Stimulated activated naive CD8-positive, alpha-beta T cell treated with anti-CD3 and anti-CD28 coated beads, Interleukin-15, amount 100 ng/mL, for 72 hours (primary cell): Measurements from ENCODE around the gene UVSSA.

Experiments used
- ATAC-seq: fragments of 150-1000 bp; cut with Tn5 transposase; 2 replicates; pipeline ENCODE4 v1.10.0; 2021; ENCODE audit warnings: mild to moderate bottlenecking, moderate library complexity
- DNase-seq, 2 donors: peaks; one replicate each; pipeline ENCODE4 v3.0.0; 2021 to 2022
- H3K27ac Mint-ChIP-seq, 2 donors: one replicate each; pipeline ENCODE4 v1.8.0; 2022; ENCODE audit warnings: mild to moderate bottlenecking in 2 of 2, mixed read lengths in 2 of 2, moderate library complexity in 2 of 2
- H3K27me3 Mint-ChIP-seq: one replicate; pipeline ENCODE4 v1.8.0; 2022; ENCODE audit warnings: mixed read lengths
- H3K4me1 Mint-ChIP-seq: one replicate; pipeline ENCODE4 v1.8.0; 2022; ENCODE audit warnings: mild to moderate bottlenecking, mixed read lengths
- H3K4me3 Mint-ChIP-seq, 2 donors: one replicate each; pipeline ENCODE4 v1.8.0; 2022; ENCODE audit warnings: mild to moderate bottlenecking in 2 of 2, mixed read lengths in 2 of 2, moderate library complexity in 1 of 2
- H3K9me3 Mint-ChIP-seq, 2 donors: one replicate each; pipeline ENCODE4 v1.8.0; 2022; ENCODE audit warnings: mixed read lengths in 2 of 2

Gene UVSSA

DNA sequence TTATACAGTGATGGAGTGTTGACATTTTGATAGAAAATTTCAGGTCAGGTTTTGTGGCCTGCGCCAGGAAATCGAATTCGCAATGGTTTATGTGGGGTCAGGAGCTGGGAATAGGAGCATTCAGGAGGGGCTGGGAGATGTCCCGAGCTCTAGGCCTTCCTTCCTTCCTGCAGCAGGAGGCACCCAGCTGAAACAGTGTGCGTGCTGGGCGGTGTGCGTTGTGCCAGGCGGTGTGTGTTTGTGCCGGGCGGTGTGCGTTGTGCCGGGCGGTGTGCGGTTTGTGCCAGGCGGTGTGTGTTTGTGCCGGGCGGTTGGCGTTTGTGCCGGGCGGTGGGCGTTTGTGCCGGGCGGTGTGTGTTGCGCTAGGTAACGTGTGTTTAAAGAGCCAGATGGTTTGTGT, 1.7 kb downstream of the UVSSA start:
- H3K27ac Mint-ChIP-seq, result peak overlapping the region in 1 of 2 donors; percentile 13
- DNase-seq, result no peak
- H3K27me3 Mint-ChIP-seq, result no peaks in the 10 kb centered on the region
- H3K4me3 Mint-ChIP-seq, result no peak overlapping the region
- ATAC-seq, result no peak
- peaks cover 57% of the 10 kb centered on the region for H3K4me1 Mint-ChIP-seq
- no peaks in the 10 kb centered on the region for H3K9me3 Mint-ChIP-seq

GRCh38 chr4:1349359-1350168, 2.6 kb downstream of the UVSSA start:
- Mint-ChIP-seq H3K27me3 (no peaks in the 10 kb centered on the region), H3K9me3 (no peaks in the 10 kb centered on the region), H3K27ac (no peak overlapping the region), H3K4me1 (peaks cover 54% of the 10 kb centered on the region), H3K4me3 (no peak overlapping the region)
- ATAC-seq, result no peak
- DNase-seq, result no peak

DNA sequence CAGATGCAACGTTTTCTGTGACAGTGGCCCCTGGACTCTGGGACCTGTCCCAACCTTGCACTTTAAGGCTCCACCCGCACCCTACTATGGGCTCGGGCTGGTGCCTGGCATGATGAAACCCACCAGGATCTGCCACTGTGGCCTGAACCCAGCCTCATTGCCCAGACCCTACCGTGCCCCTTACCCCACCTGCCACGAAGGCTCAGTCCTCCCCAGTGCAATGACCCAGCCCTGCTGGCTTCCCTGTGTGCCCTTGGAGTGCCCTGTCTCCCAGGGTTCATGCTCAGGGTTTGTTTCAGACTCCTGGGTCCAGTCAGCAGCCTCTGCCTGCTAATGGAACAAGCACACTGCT, 3.1 kb downstream of the UVSSA start:
- no peak overlapping the region for H3K27ac Mint-ChIP-seq
- no peak overlapping the region for H3K4me3 Mint-ChIP-seq
- ATAC-seq (no peak), DNase-seq (no peak)
- no peaks in the 10 kb centered on the region for H3K9me3 Mint-ChIP-seq
- H3K4me1 Mint-ChIP-seq, result peaks cover 48% of the 10 kb centered on the region
- no peaks in the 10 kb centered on the region for H3K27me3 Mint-ChIP-seq

GRCh38 chr4:1351854-1352566, 5.0 kb downstream of the UVSSA start:
- H3K4me3 Mint-ChIP-seq, result no peak overlapping the region
- ATAC-seq (peak; percentile 51), DNase-seq (peak; percentile 88 to 89)
- no peaks in the 10 kb centered on the region for H3K9me3 Mint-ChIP-seq
- peaks cover 39% of the 10 kb centered on the region for H3K4me1 Mint-ChIP-seq
- H3K27ac Mint-ChIP-seq, result peak overlapping the region in 1 of 2 donors; percentile 82
- no peaks in the 10 kb centered on the region for H3K27me3 Mint-ChIP-seq

- no peaks in the 10 kb centered on the region for H3K27me3 Mint-ChIP-seq
- H3K4me1 Mint-ChIP-seq, result peaks cover 39% of the 10 kb centered on the region
- DNase-seq, result no peak
- H3K9me3 Mint-ChIP-seq, result no peaks in the 10 kb centered on the region
- no peak for ATAC-seq
- no peak overlapping the region for H3K27ac Mint-ChIP-seq
- no peak overlapping the region for H3K4me3 Mint-ChIP-seq
These were observed 5.5 kb downstream of the UVSSA start for GRCh38 chr4:1352567-1352900.

- no peaks in the 10 kb centered on the region for H3K9me3 Mint-ChIP-seq
- no peaks in the 10 kb centered on the region for H3K27me3 Mint-ChIP-seq
- H3K4me3 Mint-ChIP-seq, result no peak overlapping the region
- H3K27ac Mint-ChIP-seq, result no peak overlapping the region
- H3K4me1 Mint-ChIP-seq, result peaks cover 31% of the 10 kb centered on the region
- DNase-seq, result no peak
- no peak for ATAC-seq
These were observed 6.4 kb downstream of the UVSSA start for GRCh38 chr4:1353186-1354055.

- Mint-ChIP-seq H3K27ac (no peak overlapping the region), H3K9me3 (no peaks in the 10 kb centered on the region), H3K4me3 (no peak overlapping the region), H3K4me1 (peaks cover 22% of the 10 kb centered on the region), H3K27me3 (no peaks in the 10 kb centered on the region)
- ATAC-seq (no peak), DNase-seq (no peak)
These were observed 7.4 kb downstream of the UVSSA start for GRCh38 chr4:1354136-1354982.

GRCh38 chr4:1354983-1355275, 7.9 kb downstream of the UVSSA start:
- Mint-ChIP-seq H3K9me3 (no peaks in the 10 kb centered on the region), H3K4me3 (no peak overlapping the region), H3K4me1 (peaks cover 16% of the 10 kb centered on the region), H3K27me3 (no peaks in the 10 kb centered on the region), H3K27ac (no peak overlapping the region)
- ATAC-seq, result no peak
- no peak for DNase-seq

DNA sequence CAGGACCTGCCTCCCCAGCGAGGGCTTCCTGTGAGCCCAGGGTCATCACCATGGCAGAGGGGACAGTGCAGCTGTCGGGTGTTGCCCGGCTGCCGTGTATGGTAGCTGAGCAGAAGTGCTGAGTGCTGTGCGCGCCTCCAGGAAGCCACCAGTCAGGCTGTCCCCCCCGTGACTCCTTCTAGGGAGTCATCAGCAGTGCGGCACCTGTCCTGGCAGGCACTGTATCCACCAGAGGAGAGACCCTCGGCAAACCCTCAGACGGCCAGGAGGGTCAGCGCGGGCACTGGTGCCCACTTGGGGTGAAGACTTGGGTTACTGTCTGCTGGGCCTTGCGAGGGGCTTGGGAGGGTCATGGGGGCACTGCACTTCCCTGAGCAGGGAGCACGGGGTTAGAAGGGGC, 8.4 kb downstream of the UVSSA start:
- Mint-ChIP-seq H3K27me3 (no peaks in the 10 kb centered on the region), H3K4me3 (no peak overlapping the region), H3K4me1 (peaks cover 12% of the 10 kb centered on the region), H3K9me3 (no peaks in the 10 kb centered on the region), H3K27ac (no peak overlapping the region)
- no peak for DNase-seq
- no peak for ATAC-seq

DNA sequence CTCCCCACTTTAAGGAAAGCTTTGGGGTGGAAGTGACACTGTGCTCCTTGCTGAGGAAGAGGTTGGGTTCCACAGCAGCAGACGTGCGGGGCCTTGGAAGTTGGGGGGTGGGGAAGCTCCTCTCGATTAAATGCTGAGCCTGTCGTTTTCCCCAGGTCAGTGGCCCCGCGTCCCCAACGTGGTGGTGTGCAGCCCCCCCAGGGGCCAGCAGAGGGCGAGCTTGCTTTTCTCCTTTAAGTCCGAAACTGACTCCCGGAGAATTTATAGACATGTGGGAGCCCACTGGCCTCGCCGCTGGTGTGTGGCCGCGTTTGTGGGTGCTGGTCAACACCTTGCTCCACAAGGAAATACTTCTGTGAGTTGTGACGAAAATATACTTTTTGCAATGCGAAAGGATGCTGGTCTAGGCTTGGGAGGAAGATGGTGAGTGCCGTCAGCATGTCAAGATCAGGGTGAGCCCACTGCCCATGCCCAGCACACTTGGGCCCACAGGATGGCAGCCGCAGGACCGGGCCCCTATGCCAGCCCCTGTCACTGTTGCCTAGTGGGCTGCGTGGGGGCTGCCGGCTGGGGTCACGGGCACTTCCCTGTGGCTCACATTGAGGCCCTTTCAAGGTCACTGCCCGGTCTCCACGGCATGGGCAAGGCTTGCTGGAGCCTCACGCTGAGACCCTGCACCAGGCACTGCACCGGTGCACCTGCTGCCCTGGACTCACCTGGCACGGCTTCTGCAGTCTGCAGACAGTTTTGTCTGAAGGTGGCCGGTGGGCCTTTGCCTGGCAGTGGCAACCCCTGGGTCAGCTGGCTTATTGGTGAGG, 9.4 kb downstream of the UVSSA start:
- H3K4me3 Mint-ChIP-seq, result no peak overlapping the region

DNA sequence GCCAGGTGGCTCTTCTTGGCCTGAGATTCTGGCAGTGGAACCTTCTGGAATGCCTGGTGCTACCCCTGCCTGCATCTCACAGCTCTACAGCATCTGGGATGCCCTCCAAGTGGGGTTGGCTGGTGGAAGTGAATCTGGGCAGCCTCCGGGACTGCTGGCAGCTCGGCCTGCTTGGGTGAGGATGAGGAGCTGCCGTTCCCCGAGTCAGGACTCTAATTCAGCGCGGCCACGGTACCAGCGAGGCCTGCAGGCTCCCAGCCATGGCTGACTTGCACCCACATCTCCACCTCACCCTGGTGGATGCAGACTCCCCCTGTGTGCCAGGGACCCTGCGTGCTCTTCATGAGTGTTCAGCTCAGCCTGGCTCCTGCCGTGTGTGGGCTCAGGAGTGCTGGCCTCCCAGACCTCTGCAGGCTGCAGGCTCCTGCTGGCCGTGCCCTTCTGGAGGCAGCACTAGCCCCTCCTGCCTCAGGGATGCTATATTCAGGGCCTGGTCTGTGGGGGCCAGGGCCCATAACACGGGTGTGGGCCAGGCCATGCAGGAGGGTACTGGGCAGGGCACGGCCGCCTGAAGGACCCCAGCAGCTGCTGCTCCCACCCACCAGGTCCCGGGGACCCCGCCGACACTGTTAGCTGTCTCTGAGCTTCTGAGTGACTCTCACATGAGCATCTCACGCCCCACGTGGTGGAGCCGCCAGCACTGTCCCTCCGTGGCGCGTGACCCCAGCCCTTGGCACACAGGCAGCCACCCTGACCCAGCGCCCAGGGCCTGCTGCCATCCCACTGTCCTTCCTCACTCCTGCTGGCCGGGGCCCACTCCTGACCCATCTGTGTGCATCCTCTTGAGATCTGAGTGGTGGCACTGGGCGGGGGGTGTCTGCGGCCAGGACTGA, 10.6 kb downstream of the UVSSA start:
- no peak overlapping the region for H3K27ac Mint-ChIP-seq
- H3K27me3 Mint-ChIP-seq, result no peaks in the 10 kb centered on the region
- H3K4me1 Mint-ChIP-seq, result no peaks in the 10 kb centered on the region
- DNase-seq (no peak), ATAC-seq (peak; percentile 34)
- no peak overlapping the region for H3K4me3 Mint-ChIP-seq
- no peaks in the 10 kb centered on the region for H3K9me3 Mint-ChIP-seq

More for the DNA sequence above, 9.4 kb downstream of the UVSSA start:
- Mint-ChIP-seq H3K4me1 (peaks cover 8% of the 10 kb centered on the region), H3K9me3 (no peaks in the 10 kb centered on the region), H3K27ac (no peak overlapping the region), H3K27me3 (no peaks in the 10 kb centered on the region)
- DNase-seq (peak; percentile 25 to 39), ATAC-seq (no peak)

- DNase-seq (no peak), ATAC-seq (no peak)
- H3K4me3 Mint-ChIP-seq, result no peak overlapping the region
- no peaks in the 10 kb centered on the region for H3K9me3 Mint-ChIP-seq
- no peaks in the 10 kb centered on the region for H3K27me3 Mint-ChIP-seq
- no peaks in the 10 kb centered on the region for H3K4me1 Mint-ChIP-seq
- no peak overlapping the region for H3K27ac Mint-ChIP-seq
These were observed 11.6 kb downstream of the UVSSA start for GRCh38 chr4:1358421-1359143.

DNA sequence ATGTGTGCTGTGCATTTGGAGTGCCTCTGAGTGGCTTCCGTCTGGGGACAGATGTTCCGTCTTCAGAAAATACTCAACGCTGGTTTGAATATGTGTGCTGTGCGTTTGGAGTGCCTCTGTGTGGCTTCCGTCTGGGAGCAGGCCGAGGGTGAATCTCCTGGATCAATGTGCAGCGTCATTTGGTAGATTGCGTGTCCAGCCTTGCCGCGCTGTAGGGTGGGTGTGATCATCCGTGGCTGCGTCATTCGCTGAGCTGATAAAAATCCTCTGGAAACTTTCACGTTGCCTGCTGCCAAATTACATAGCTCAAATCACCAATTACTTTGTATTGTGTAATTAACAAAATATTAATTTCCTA, 12.1 kb downstream of the UVSSA start:
- no peak for DNase-seq

More for the DNA sequence above, 12.1 kb downstream of the UVSSA start:
- no peak overlapping the region for H3K27ac Mint-ChIP-seq
- no peaks in the 10 kb centered on the region for H3K4me1 Mint-ChIP-seq
- no peaks in the 10 kb centered on the region for H3K9me3 Mint-ChIP-seq
- H3K4me3 Mint-ChIP-seq, result no peak overlapping the region
- no peak for ATAC-seq
- no peaks in the 10 kb centered on the region for H3K27me3 Mint-ChIP-seq
